GM12892 (cell line): ENCODE data around the gene DDC.

Source experiments
- POLR2A ChIP-seq: IDR thresholded peaks from 2 replicates; pipeline ENCODE4 v1.6.1; 2011; ENCODE audit warnings: low read depth, low read length, control low read depth
- POLR2AphosphoS5 ChIP-seq: IDR thresholded peaks from 2 replicates; pipeline ENCODE4 v1.6.1; 2011; ENCODE audit warnings: low read depth, low read length, control low read depth
- TAF1 ChIP-seq: IDR thresholded peaks from 2 replicates; pipeline ENCODE4 v1.6.1; 2011; ENCODE audit warnings: low read depth, mild to moderate bottlenecking, control low read depth, low read length, borderline replicate concordance

GRCh38 chr7:50591480-50592438 is 26.6 kb upstream of the DDC start:
- TF ChIP-seq TAF1, result no peak
- TF ChIP-seq POLR2A, result no peak
- no peak for TF ChIP-seq POLR2AphosphoS5
